HG03060 (cell line): ENCODE results near the gene INSL6.
"Not testable (repeated sequence)": the region's sequence is repeated elsewhere in the genome, so short reads cannot be mapped to it uniquely, and the experiment has no call there.

Experiments used
- ATAC-seq: cut with Tn5 transposase; IDR thresholded peaks from one replicate; pipeline ENCODE4 v1.9.1; 2021; ENCODE audit warnings: low read depth, moderate number of reproducible peaks; ENCODE audit not compliant: unreplicated experiment

The INSL6 gene

GRCh38 chr9:5185220-5185840, at the start of gene INSL6:
Gene INSL6, minus strand, starts transcription at chr9:5185639. Its CDS starts 37 bp downstream, at chr9:5185602.
- no peak for ATAC-seq

- ATAC-seq: no peak
These were observed 45.8 kb upstream of the INSL6 start, which contains the start of gene INSL4 for GRCh38 chr9:5231212-5231611. Gene INSL4, plus strand, starts transcription at chr9:5231419. Its CDS starts 105 bp downstream, at chr9:5231524.

DNA sequence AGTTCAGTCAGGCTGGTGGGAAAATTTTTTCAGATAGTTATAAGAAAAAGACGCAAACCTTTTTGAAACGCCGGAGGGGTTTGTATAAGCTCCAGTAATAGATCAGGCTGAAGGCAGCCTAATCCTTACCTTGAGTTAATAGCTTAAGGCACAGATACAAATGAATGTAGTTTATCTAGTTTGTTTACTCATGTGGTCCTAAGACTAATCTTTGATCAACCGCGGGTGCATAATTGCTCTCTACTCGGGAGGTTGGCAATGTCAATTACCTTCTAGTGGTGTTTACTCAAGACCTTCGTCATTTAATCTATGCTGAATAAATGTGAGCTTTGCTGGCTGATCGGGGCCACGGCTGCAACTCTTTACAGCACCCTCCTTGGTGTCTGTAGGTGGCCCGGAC, 45.1 kb upstream of the INSL6 start:
- ATAC-seq: no peak

- no peak for ATAC-seq
These were observed 19.6 kb upstream of the INSL6 start for GRCh38 chr9:5205071-5205470.

GRCh38 chr9:5195463-5195862, 10.0 kb upstream of the INSL6 start:
- no peak for ATAC-seq

DNA sequence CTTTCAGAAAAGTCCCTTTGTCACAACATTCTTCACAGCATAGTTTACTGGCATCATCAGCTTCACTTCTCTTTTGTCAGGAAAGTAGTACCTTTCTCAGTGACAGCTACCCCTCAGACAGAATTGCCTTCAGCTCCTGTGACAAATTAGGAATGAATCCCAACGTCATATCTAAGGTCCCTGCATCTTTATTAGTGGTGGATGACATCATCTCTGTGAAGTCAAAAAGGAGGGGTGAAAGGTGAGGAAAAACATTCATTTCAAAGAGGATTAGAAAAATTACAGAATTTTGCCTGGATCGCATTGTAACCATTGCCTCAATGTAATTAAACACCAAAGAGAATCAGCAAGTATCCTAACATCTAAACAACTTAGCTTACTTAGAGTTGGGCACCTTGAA, 7.9 kb upstream of the INSL6 start:
- no peak for ATAC-seq

GRCh38 chr9:5191985-5192384, 6.5 kb upstream of the INSL6 start:
- no peak for ATAC-seq

- no peak for ATAC-seq
These were observed 2.9 kb upstream of the INSL6 start for GRCh38 chr9:5188060-5188984.

DNA sequence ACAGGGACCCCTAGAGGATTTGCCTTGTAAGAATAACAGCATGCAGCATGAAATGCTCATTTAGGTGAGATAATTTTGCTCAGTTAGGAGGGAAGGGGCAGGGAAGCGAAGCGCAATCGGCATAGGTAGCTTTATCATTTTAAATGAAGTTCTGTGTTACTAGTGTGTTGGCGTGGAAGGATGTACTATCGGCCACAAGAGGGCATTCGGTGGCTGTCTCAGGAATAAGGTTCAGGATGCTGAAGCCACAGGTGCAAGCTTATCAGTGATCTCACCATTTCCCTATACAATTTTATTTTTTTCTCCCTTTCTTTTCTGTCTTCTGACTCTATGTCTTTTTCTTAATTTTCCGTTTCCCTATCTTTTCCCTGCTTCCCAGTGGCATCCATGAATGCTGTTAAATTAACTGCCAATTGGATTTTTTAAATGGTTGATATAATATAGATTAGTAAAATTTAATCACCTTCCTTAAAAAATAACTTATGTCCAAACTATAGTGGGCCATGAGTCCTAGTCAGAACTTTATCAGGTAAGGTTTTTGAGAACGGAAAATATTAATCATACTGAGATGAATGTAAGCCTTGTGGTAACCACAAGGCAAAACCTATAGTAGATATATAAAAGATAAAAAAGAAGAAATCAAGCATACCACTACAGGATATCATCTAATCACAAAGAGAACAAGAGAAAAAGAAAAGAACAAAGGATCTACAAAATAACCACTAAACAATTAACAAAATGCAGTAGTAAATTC, 1.2 kb upstream of the INSL6 start:
- ATAC-seq: no peak

- no peak for ATAC-seq
These were observed 663 bp downstream of the INSL6 start for GRCh38 chr9:5184776-5185175.

- not testable (repeated sequence) for ATAC-seq
These were observed 4.8 kb downstream of the INSL6 start for GRCh38 chr9:5180631-5181030.

DNA sequence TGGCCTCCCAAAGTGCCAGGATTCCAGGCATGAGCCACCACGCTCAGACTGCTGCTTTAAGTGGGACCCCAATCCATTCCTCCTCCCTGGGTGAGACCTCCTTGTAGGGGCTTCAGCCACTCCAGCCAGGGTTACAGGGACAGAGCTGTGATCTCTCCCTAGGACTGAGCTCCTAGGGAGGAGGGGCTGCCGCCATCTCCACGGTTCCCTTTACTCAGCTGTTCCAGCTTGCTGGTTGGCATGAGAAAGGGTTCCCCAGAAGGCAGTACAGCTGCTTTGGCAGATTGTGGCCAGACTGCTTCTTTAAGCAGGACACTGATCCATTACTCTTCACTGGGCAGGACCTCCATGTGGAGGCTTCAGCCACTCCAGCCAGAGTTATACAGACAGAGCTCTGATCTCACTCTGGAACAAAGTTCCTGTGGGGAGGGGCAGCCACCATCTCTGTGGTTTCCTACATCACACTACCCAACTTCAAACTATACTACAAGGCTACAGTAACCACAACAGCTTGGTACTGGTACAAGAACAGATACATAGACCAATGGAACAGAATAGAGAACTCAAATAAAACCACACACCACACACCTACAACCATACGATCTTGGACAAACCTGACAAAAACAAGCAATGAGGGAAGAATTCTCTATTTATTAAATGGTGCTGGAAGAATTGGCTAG, 7.2 kb downstream of the INSL6 start:
- ATAC-seq: no peak

GRCh38 chr9:5146241-5146640, 39.2 kb downstream of the INSL6 start:
- ATAC-seq: no peak

DNA sequence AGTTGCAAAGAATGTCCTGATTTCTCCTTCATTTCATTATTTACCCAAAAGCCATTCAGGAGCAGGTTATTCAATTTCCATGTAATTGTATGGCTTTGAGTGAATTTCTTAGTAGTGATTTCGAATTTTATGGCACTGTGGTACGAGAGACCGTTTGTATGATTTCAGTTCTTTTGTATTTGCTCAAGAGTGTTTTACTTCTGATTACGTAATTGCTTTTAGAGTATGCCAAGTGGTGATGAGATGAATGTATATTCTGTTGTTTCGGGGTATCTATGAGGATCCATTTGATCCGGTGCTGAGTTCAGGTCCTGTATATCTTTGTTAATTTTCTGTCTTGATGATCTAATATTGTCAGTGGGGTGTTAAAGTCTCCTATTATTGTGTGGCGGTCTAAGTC, 41.2 kb downstream of the INSL6 start:
- no peak for ATAC-seq

- no peak for ATAC-seq
These were observed 45.3 kb downstream of the INSL6 start for GRCh38 chr9:5140151-5140550.

GRCh38 chr9:5122516-5122915, 62.9 kb downstream of the INSL6 start:
- ATAC-seq: no peak

DNA sequence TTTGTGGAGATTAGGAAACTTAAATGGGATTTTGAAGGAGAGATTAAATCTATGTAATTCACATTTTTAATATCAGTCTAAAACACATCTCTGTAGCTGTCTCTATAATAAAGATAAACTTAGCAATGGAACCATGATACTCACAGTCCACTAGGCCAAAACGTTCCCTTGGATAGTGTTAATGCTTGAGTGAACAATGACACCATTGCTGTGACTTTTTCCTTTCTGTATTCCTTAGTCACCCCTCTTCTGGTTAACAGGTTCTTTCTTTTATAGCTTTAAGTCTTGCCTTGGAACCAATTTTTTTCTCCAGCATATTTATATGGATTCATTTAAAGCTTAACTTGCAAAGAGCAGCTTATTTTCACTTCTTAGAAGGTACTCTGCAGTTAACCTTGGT, 63.3 kb downstream of the INSL6 start:
- no peak for ATAC-seq

- no peak for ATAC-seq
These were observed 71.3 kb downstream of the INSL6 start for GRCh38 chr9:5113994-5114748.
